Measurements from ENCODE around the gene ADAP2. TPM values are rescaled to one million over a fixed set of nuclear protein-coding genes. Genes with fewer than 3 reads are reported as not detected.

Gene ADAP2
- total RNA-seq, 4 donors from 2014 or later: 6.3 to 14.9 (median 12.9) TPM

GRCh38 chr17:30950669-30951399, 29.1 kb downstream of the ADAP2 start:
- DNase-seq: peak; percentile 12 to 27
- WGBS, 2 donors: 72 to 74% methylated on average over 9 of the region's 9 CpGs
- Histone ChIP-seq H3K4me1 (peaks cover 0 to 11% of the 10 kb centered on the region in 2 donors), H3K4me3 (replicated peaks in 1 of 3) (no peak overlapping the region), H3K36me3 (no peaks in the 10 kb centered on the region), H3K27ac (no peak overlapping the region), H3K27me3 (no peaks in the 10 kb centered on the region), H3K9me3 (no peaks in the 10 kb centered on the region)
- intact Hi-C loops (cut with DNase I): no loop called here
- TF ChIP-seq, protein P1, sequence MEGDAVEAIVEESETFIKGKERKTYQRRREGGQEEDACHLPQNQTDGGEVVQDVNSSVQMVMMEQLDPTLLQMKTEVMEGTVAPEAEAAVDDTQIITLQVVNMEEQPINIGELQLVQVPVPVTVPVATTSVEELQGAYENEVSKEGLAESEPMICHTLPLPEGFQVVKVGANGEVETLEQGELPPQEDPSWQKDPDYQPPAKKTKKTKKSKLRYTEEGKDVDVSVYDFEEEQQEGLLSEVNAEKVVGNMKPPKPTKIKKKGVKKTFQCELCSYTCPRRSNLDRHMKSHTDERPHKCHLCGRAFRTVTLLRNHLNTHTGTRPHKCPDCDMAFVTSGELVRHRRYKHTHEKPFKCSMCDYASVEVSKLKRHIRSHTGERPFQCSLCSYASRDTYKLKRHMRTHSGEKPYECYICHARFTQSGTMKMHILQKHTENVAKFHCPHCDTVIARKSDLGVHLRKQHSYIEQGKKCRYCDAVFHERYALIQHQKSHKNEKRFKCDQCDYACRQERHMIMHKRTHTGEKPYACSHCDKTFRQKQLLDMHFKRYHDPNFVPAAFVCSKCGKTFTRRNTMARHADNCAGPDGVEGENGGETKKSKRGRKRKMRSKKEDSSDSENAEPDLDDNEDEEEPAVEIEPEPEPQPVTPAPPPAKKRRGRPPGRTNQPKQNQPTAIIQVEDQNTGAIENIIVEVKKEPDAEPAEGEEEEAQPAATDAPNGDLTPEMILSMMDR (IDR thresholded peaks at IDR 0.05): no peak
- no peak for TF ChIP-seq POLR2A (IDR thresholded peaks at IDR 0.05)

- H3K36me3 ChIP-seq: no peaks in the 10 kb centered on the region
- 88 to 94% methylated on average over 9 of the region's 9 CpGs for WGBS, 2 donors
- no peaks in the 10 kb centered on the region for H3K9me3 ChIP-seq
- no peak overlapping the region for H3K27ac ChIP-seq
- H3K4me3 ChIP-seq (replicated peaks in 1 of 3): no peak overlapping the region
- DNase-seq: no peak
- no peak for TF ChIP-seq POLR2A (IDR thresholded peaks at IDR 0.05)
- TF ChIP-seq, protein P1 (IDR thresholded peaks at IDR 0.05): no peak
- intact Hi-C loops (cut with DNase I): no loop called here
- peaks cover 0 to 25% of the 10 kb centered on the region in 2 donors for H3K4me1 ChIP-seq
- no peaks in the 10 kb centered on the region for H3K27me3 ChIP-seq
Observed at GRCh38 chr17:30952638-30953393, 31.1 kb downstream of the ADAP2 start.

- Histone ChIP-seq H3K27ac (peak overlapping the region in 1 of 3 donors; percentile 9), H3K36me3 (no peaks in the 10 kb centered on the region), H3K27me3 (no peaks in the 10 kb centered on the region), H3K4me1 (peaks cover 0 to 26% of the 10 kb centered on the region in 2 donors), H3K4me3 (replicated peaks in 1 of 3) (no peak overlapping the region), H3K9me3 (no peaks in the 10 kb centered on the region)
- DNase-seq: no peak
- intact Hi-C loops (cut with DNase I): no loop called here
- WGBS, 2 donors: 77 to 81% methylated on average over 6 of the region's 6 CpGs
- TF ChIP-seq, protein P1 (IDR thresholded peaks at IDR 0.05): no peak
- no peak for TF ChIP-seq POLR2A (IDR thresholded peaks at IDR 0.05)
Observed at GRCh38 chr17:30954046-30954830, 32.5 kb downstream of the ADAP2 start.

DNA sequence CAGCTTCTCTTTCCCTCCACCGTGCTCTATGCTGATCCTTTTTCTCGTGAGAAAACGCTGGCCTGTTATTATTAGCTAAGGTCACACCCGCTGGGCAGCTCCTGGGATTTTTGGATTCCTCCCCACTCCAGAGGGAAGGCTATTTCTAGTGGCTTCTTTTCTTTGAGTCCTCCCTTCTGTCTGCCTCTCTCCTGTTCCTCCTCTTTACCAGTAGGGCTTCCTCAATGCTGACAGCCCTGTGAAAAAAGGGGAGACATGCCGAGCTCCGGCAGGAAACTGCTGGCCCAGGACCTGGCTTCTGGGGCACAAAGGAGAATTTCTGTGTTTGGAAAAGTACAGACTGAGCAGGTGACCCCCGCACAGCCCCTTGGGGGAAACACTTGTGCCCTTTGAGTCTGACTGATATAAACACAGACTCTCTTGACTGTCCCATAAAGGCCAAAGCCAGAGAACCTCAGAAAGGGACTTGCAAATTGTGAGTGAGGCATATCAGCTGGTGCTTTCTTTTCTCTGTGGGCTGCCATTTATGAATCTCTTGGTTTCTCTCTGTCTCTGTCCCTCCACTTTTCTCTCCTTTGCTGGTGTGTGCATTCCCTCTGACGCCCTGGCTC, 35.1 kb downstream of the ADAP2 start:
- DNase-seq: no peak
- H3K9me3 ChIP-seq: no peaks in the 10 kb centered on the region
- H3K27ac ChIP-seq: peak overlapping the region in 1 of 3 donors; percentile 28
- no peaks in the 10 kb centered on the region for H3K36me3 ChIP-seq
- intact Hi-C loops (cut with DNase I): no loop called here
- WGBS, 2 donors: 34 to 42% methylated on average over 8 of the region's 8 CpGs
- H3K4me1 ChIP-seq: peaks cover 0 to 26% of the 10 kb centered on the region in 2 donors
- no peak overlapping the region for H3K4me3 ChIP-seq (replicated peaks in 1 of 3)
- no peaks in the 10 kb centered on the region for H3K27me3 ChIP-seq
- TF ChIP-seq, protein P1 (IDR thresholded peaks at IDR 0.05): no peak
- no peak for TF ChIP-seq POLR2A (IDR thresholded peaks at IDR 0.05)

All from thyroid gland (tissue), 4 donors.